PC-3 (cell line): ENCODE measurements around the gene STK16. TPM values are rescaled to one million over a fixed set of nuclear protein-coding genes. Genes with fewer than 3 reads are reported as not detected.

ENCODE experiments used
- ATAC-seq: fragments of 200-7000 bp; cut with Tn5 transposase; 2 replicates; pipeline ENCODE4 v1.9.1; 2020; ENCODE audit warnings: mild to moderate bottlenecking, moderate library complexity
- BruUV-seq: library from RNA; stranded (reverse); fragments of 400-500 nt; replicated peaks from 2 replicates; lab custom pipeline; 2021; lab: Mats Ljungman, UMichigan
- CTCF ChIA-PET: fragments of 300-600 bp; sonication (Branson Sonifier 250); formaldehyde crosslinking; loops from one replicate; lab custom pipeline; 2022; ENCODE audit warnings: antibody characterized with exemption; lab: Charles Lee
- POLR2A ChIA-PET: fragments of 300-600 bp; sonication (Branson Sonifier 250); formaldehyde crosslinking; loops from one replicate; lab custom pipeline; 2022; ENCODE audit warnings: antibody characterized with exemption; ENCODE audit not compliant: unreplicated experiment; lab: Charles Lee
- DNase-seq: peaks from one replicate; pipeline ENCODE4 v3.0.0-alpha.2; 2015
- H2AFZ ChIP-seq: fragments of 300-600 bp; sonication (generic); 2 replicates; pipeline ENCODE4 v1.6.0; 2016; ENCODE audit warnings: antibody characterized with exemption, low read length
- H3F3A ChIP-seq: fragments of 300-600 bp; sonication (generic); one replicate; pipeline ENCODE4 v1.6.0; 2017; ENCODE audit warnings: antibody characterized with exemption, low read length, control low read depth, mild to moderate bottlenecking; ENCODE audit not compliant: unreplicated experiment
- H3K27ac ChIP-seq: fragments of 300-600 bp; sonication (generic); 2 replicates; pipeline ENCODE4 v1.5.1; 2016; ENCODE audit warnings: mild to moderate bottlenecking, low read length
- H3K27me3 ChIP-seq: fragments of 300-600 bp; sonication (generic); 2 replicates; pipeline ENCODE4 v1.6.1; 2016; ENCODE audit warnings: low read length, mixed read lengths
- H3K36me3 ChIP-seq: fragments of 300-600 bp; sonication (generic); 2 replicates; pipeline ENCODE4 v1.6.1; 2016; ENCODE audit warnings: low read depth, mixed run types, low read length, mixed read lengths
- H3K4me1 ChIP-seq: fragments of 300-600 bp; sonication (generic); 2 replicates; pipeline ENCODE4 v1.5.1; 2016; ENCODE audit warnings: low read length; ENCODE audit not compliant: insufficient read depth
- H3K4me2 ChIP-seq: fragments of 300-600 bp; sonication (generic); 2 replicates; pipeline ENCODE4 v1.6.0; 2016; ENCODE audit warnings: low read length
- H3K4me3 ChIP-seq: fragments of 300-600 bp; sonication (generic); 2 replicates; pipeline ENCODE4 v1.5.1; 2016; ENCODE audit warnings: mild to moderate bottlenecking, low read length, mixed read lengths
- H3K79me2 ChIP-seq: fragments of 300-600 bp; sonication (generic); 2 replicates; pipeline ENCODE4 v1.6.1; 2017; ENCODE audit warnings: low read length, mixed read lengths
- H3K9ac ChIP-seq: fragments of 300-600 bp; sonication (generic); 2 replicates; pipeline ENCODE4 v1.6.0; 2016; ENCODE audit warnings: mild to moderate bottlenecking, low read length
- H3K9me2 ChIP-seq: fragments of 300-600 bp; sonication (generic); replicated peaks from 2 replicates; pipeline ENCODE4 v1.6.1; 2016; ENCODE audit warnings: mixed run types, low read length, mixed read lengths
- H3K9me3 ChIP-seq: fragments of 300-600 bp; sonication (generic); 2 replicates; pipeline ENCODE4 v1.6.1; 2016; ENCODE audit warnings: low read length, mixed read lengths
- H4K20me1 ChIP-seq: fragments of 300-600 bp; sonication (generic); 2 replicates; pipeline ENCODE4 v1.6.1; 2016; ENCODE audit warnings: low read length, mixed read lengths
- CTCF ChIP-seq: fragments of 300-600 bp; sonication (generic); conservative IDR thresholded peaks from 2 replicates; pipeline ENCODE4 v1.5.1; 2017; ENCODE audit warnings: antibody characterized with exemption, low read depth, mild to moderate bottlenecking, low read length
- EZH2 ChIP-seq: fragments of 300-600 bp; sonication (generic); IDR thresholded peaks from one replicate; pipeline ENCODE4 v1.6.1; 2017; ENCODE audit warnings: antibody characterized with exemption, mild to moderate bottlenecking, low read length; ENCODE audit not compliant: unreplicated experiment
- EZH2phosphoT487 ChIP-seq: fragments of 300-600 bp; sonication (generic); IDR thresholded peaks from 2 replicates; pipeline ENCODE4 v1.6.1; 2018; ENCODE audit warnings: mild to moderate bottlenecking, antibody characterized with exemption, low read length, borderline replicate concordance
- intact Hi-C: fragments of 100-400 bp; cut with micrococcal nuclease; formaldehyde crosslinking; loops from 2 replicates; pipeline ENCODE4 v1.9.0; 2023
- total RNA-seq: library from RNA; depleted of rRNA; stranded (reverse); fragments of >200 nt; gene quantifications from 2 replicates; pipeline ENCODE4 v1.2.3, GENCODE V29; 2014

Gene STK16
- total RNA-seq, 1 experiment from 2014 or later: 16.3 TPM

GRCh38 chr2:219282943-219283581 lies 37.8 kb downstream of the STK16 start:
- H3K27me3 ChIP-seq: no peaks in the 10 kb centered on the region
- CTCF ChIA-PET: no interaction called here
- peaks cover 3% of the 10 kb centered on the region; the same call in 1 of the 2 replicates for H3K36me3 ChIP-seq
- POLR2A ChIA-PET: no interaction called here
- no TSS peak for BruUV-seq
- TF ChIP-seq EZH2phosphoT487 (no peak), CTCF (no peak), EZH2 (no peak)
- H3K4me2 ChIP-seq: no peak overlapping the region
- H2AFZ ChIP-seq: no peak overlapping the region
- H3K4me3 ChIP-seq: no peak overlapping the region
- H4K20me1 ChIP-seq: no peaks in the 10 kb centered on the region
- H3K9me3 ChIP-seq: no peaks in the 10 kb centered on the region
- DNase-seq: no peak
- peaks cover 17% of the 10 kb centered on the region for H3K4me1 ChIP-seq
- intact Hi-C loops: no loop called here
- peaks cover 11% of the 10 kb centered on the region for H3K79me2 ChIP-seq
- no peaks in the 10 kb centered on the region for H3K9me2 ChIP-seq
- H3K27ac ChIP-seq: no peak overlapping the region
- no peaks in the 10 kb centered on the region for H3F3A ChIP-seq
- no peak overlapping the region for H3K9ac ChIP-seq
- no peak for ATAC-seq

- Histone ChIP-seq H3K4me2 (no peak overlapping the region), H3K27ac (no peak overlapping the region), H3K9me3 (no peaks in the 10 kb centered on the region), H3K9ac (no peak overlapping the region), H3K27me3 (no peaks in the 10 kb centered on the region), H3K4me3 (no peak overlapping the region), H3K4me1 (peaks cover 14% of the 10 kb centered on the region), H2AFZ (no peak overlapping the region), H4K20me1 (no peaks in the 10 kb centered on the region), H3K79me2 (peaks cover 10% of the 10 kb centered on the region), H3K36me3 (peaks cover 3% of the 10 kb centered on the region; the same call in 1 of the 2 replicates), H3F3A (no peaks in the 10 kb centered on the region), H3K9me2 (no peaks in the 10 kb centered on the region)
- no peak for ATAC-seq
- ChIA-PET POLR2A (interaction anchor here (0.5 kb wide), 1 partner anchor 23 kb away, joined by 3 read pairs; no protein-coding TSS in a partner anchor), CTCF (no interaction called here)
- TF ChIP-seq EZH2 (no peak), EZH2phosphoT487 (no peak), CTCF (no peak)
- BruUV-seq: no TSS peak
- intact Hi-C loops: no loop called here
- DNase-seq: no peak
Observed at GRCh38 chr2:219284501-219285372, 39.5 kb downstream of the STK16 start.

- Histone ChIP-seq H3K4me3 (no peak overlapping the region), H3K79me2 (peaks cover 3% of the 10 kb centered on the region), H3K27me3 (no peaks in the 10 kb centered on the region), H3K9ac (no peak overlapping the region), H3K27ac (no peak overlapping the region), H3K9me3 (no peaks in the 10 kb centered on the region), H2AFZ (no peak overlapping the region), H3K9me2 (no peaks in the 10 kb centered on the region), H4K20me1 (no peaks in the 10 kb centered on the region), H3K36me3 (peaks cover 3% of the 10 kb centered on the region; the same call in 1 of the 2 replicates), H3K4me1 (peaks cover 12% of the 10 kb centered on the region), H3F3A (no peaks in the 10 kb centered on the region), H3K4me2 (no peak overlapping the region)
- DNase-seq (no peak), ATAC-seq (no peak)
- CTCF ChIA-PET: no interaction called here
- TF ChIP-seq CTCF (no peak), EZH2phosphoT487 (no peak), EZH2 (no peak)
- no TSS peak for BruUV-seq
- intact Hi-C loops: no loop called here
- POLR2A ChIA-PET: no interaction called here
Observed at GRCh38 chr2:219285373-219285735, 40.1 kb downstream of the STK16 start.
